Right lobe of liver (tissue), 6 donors: Measurements from ENCODE around the gene ASAP2. TPM values are rescaled to one million over a fixed set of nuclear protein-coding genes. Genes with fewer than 3 reads are reported as not detected.

Experiments used
- ATAC-seq, 4 donors: fragments of 200-7000 bp; cut with Tn5 transposase; one replicate each; pipeline ENCODE4 v1.9.1; 2020; ENCODE audit warnings: mild to moderate bottlenecking in 4 of 4, moderate library complexity in 4 of 4
- DNase-seq, 3 donors: peaks; one replicate each; pipeline ENCODE4 v3.0.0-alpha.2; 2020
- H3K27ac ChIP-seq, 3 donors: fragments of 200-600 bp; one replicate each; pipeline ENCODE4 v1.8.0; 2022
- H3K27me3 ChIP-seq, 2 donors: fragments of 200-600 bp; one replicate each; pipeline ENCODE4 v1.8.0; 2022
- H3K36me3 ChIP-seq, 4 donors: fragments of 200-600 bp; sonication (generic) in 1 of 4; one replicate each; pipeline versions ENCODE4 v1.5.1 to v1.8.0; 2017 to 2022; ENCODE audit warnings: control low read depth in 1 of 4
- H3K4me1 ChIP-seq, 4 donors: fragments of 200-600 bp; sonication (generic) in 1 of 4; one replicate each; pipeline versions ENCODE4 v1.5.1 to v1.8.0; 2017 to 2022; ENCODE audit warnings: control low read depth in 1 of 4
- H3K4me3 ChIP-seq, 3 donors: fragments of 200-600 bp; one replicate each; pipeline ENCODE4 v1.8.0; 2022
- H3K9me3 ChIP-seq, 4 donors: fragments of 200-600 bp; sonication (generic) in 1 of 4; one replicate each; pipeline versions ENCODE4 v1.5.1 to v1.8.0; 2017 to 2022; ENCODE audit warnings: control low read depth in 1 of 4
- POLR2A ChIP-seq: fragments of 450-650 bp; IDR thresholded peaks from one replicate; pipeline ENCODE4 v1.6.1; 2017; ENCODE audit warnings: antibody characterized with exemption, mild to moderate bottlenecking
- WGBS: methylation state at CpG from one replicate; pipeline ENCODE4 v1.1.6; 2018; ENCODE audit warnings: low coverage, low lambda C conversion rate; ENCODE audit not compliant: insufficient coverage; ENCODE audit errors: missing lambda C conversion rate; 5-methylcytosine and 5-hydroxymethylcytosine counted together
- intact Hi-C, 2 donors: fragments of 100-400 bp; cut with DNase I; formaldehyde crosslinking; loops; one replicate each; pipeline versions ENCODE4 v1.11.2 to v1.14.1; 2022
- total RNA-seq, 6 experiments: library from RNA; depleted of rRNA in 2 of 6; stranded (reverse); fragments of >200 nt in 2 of 6; fragmentation: NEBNext Ultra II Directional in 3 of 6; extraction: Animal tissue kit (Norgen Biotek cat#: 25700) in 3 of 6; gene quantifications; one replicate each; pipeline versions ENCODE4 v1.1.0 to v1.2.4, GENCODE V29; 2016 to 2023
- TF ChIP-seq, protein P1 (sequence below), 4 donors: fragments of 200-600 bp in 3 of 4; fragments of 450-650 bp in 1 of 4; IDR thresholded peaks; one replicate each; pipeline versions ENCODE4 v1.5.1 to v1.8.0; 2016 to 2022; ENCODE audit warnings: antibody characterized with exemption in 4 of 4, mild to moderate bottlenecking in 2 of 4
- donor health status: DM: no; HTN: yes; CAD: no.
- donor health status: DM: no; HTN: no; CAD: no.
- donor health status: DM: no; HTN: no; CAD: no.
- donor health status: DM: no; HTN: yes; CAD: no.
- donor health status: DM: no; HTN: yes; CAD: no.

ASAP2 gene
- total RNA-seq, 6 experiments from 2014 or later, result 2.4 to 5.2 (median 3.9) TPM

DNA sequence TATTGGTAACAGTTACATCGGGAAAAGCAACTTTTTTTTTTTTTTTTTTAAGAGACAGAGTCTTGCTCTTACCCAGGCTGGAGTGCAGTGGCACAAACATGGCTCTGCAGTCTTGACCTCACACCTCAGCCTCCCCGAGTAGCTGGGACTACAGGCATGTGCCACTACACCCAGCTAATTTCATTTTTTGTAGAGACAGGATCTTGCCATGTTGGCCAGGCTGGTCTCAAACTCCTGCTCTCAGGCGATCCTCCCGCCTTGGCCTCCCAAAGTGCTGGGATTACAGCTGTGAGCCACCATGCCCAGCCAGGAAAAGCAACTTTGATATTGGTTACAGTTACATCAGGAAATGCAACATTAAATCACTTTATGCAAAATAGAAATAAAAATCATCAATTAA lies 212.1 kb downstream of the ASAP2 start:
- Histone ChIP-seq H3K4me3 (no peak overlapping the region), H3K27ac (no peak overlapping the region), H3K4me1 (peaks cover 0 to 5% (median 0%) of the 10 kb centered on the region in 4 donors), H3K36me3 (no peaks in the 10 kb centered on the region), H3K9me3 (no peaks in the 10 kb centered on the region), H3K27me3 (no peaks in the 10 kb centered on the region)
- WGBS, result 83% methylated on average over 3 of the region's 4 CpGs
- intact Hi-C loops, result no loop called here
- ATAC-seq (no peak), DNase-seq (no peak)
- TF ChIP-seq, protein P1, sequence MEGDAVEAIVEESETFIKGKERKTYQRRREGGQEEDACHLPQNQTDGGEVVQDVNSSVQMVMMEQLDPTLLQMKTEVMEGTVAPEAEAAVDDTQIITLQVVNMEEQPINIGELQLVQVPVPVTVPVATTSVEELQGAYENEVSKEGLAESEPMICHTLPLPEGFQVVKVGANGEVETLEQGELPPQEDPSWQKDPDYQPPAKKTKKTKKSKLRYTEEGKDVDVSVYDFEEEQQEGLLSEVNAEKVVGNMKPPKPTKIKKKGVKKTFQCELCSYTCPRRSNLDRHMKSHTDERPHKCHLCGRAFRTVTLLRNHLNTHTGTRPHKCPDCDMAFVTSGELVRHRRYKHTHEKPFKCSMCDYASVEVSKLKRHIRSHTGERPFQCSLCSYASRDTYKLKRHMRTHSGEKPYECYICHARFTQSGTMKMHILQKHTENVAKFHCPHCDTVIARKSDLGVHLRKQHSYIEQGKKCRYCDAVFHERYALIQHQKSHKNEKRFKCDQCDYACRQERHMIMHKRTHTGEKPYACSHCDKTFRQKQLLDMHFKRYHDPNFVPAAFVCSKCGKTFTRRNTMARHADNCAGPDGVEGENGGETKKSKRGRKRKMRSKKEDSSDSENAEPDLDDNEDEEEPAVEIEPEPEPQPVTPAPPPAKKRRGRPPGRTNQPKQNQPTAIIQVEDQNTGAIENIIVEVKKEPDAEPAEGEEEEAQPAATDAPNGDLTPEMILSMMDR (IDR thresholded peaks at IDR 0.05), result no peak
- TF ChIP-seq POLR2A, result no peak

DNA sequence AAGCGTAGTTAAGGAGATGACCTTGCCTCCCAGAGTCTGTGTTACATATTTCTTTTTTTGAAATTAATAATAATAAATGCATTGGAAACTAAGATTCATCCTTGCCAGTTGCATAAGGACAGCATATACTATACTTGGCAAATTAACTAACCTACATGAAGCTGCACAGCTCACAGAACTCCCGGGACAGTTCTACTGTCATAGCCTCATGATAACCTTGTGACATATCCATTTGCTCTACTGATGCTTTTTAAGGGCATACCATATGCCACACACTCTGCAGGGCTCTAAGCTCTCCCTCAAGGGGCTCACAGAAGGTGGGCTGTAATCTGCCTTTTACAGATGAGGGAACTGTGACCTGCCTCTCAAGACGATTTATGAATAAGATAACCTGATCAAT lies 212.9 kb downstream of the ASAP2 start:
- DNase-seq (no peak), ATAC-seq (no peak)
- no peak for TF ChIP-seq POLR2A
- TF ChIP-seq, protein P1 (IDR thresholded peaks at IDR 0.05), result no peak
- Histone ChIP-seq H3K4me1 (peaks cover 0 to 7% (median 2%) of the 10 kb centered on the region in 4 donors), H3K36me3 (no peaks in the 10 kb centered on the region), H3K27ac (no peak overlapping the region), H3K27me3 (no peaks in the 10 kb centered on the region), H3K9me3 (no peaks in the 10 kb centered on the region), H3K4me3 (no peak overlapping the region)
- 90% methylated on average over 3 of the region's 3 CpGs for WGBS
- intact Hi-C loops, result no loop called here

DNA sequence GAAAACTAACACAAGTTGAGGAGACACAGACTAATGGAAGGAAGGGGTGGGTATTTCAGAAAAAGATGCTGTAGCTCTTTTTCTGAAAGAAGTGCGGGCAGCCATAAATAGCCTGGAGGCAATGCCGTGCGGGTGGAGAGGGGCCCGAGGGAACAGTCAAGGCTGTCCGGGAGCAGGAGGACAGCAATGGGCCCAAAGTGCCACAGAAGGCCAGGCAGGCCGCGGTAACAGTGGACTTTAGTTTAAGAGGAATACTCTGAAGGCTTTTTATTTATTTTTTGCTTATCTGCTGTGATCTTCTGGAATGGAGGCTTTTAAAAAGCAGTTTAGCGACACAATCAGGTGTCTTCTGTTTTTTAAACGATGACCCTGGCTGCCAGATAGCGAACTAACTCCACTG lies 213.9 kb downstream of the ASAP2 start:
- Histone ChIP-seq H3K9me3 (no peaks in the 10 kb centered on the region), H3K27me3 (no peaks in the 10 kb centered on the region), H3K36me3 (no peaks in the 10 kb centered on the region), H3K4me3 (no peak overlapping the region), H3K27ac (no peak overlapping the region), H3K4me1 (peaks cover 0 to 9% (median 2%) of the 10 kb centered on the region in 4 donors)
- intact Hi-C loops, result no loop called here
- DNase-seq, result no peak
- no peak for ATAC-seq
- no peak for TF ChIP-seq POLR2A
- TF ChIP-seq, protein P1 (IDR thresholded peaks at IDR 0.05), result no peak
- 82% methylated on average over 9 of the region's 10 CpGs for WGBS

DNA sequence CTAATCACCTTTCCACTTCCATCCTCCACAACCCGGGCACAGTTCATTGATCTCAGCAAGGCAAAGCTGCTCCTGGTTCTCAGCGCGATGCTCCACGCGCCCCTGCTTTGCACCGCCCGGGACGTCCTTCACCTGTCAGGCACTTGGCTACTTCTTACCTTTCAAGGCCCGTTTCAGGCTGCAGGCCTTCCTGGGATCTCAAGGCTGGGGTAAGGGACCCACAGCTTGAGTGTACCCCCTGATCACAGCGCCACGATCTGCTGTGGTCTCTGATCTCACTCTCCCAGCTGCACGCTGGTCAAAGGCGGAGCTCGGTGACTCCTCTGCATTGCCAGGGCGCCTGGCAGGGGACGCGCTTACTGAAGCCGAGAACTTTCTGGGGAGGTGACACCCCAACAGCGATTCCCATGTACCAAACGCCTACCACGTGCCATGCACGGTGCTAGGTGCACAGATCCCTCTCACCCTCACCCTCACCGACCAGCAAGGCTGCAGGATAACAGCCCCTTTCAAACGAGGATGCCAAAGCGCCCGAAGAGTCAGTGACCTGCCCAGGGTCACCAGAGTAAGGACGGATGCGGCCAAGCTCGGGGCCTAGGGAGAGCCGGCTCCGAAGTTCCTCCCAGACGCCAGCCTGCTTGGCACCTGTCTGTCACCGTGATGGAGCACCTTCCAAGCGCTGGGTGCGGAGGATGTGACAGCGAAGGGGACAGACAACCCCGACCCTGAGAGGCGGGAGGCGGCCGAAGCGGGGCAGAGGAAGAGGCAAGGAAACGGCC lies 215.9 kb downstream of the ASAP2 start:
- intact Hi-C loops, result no loop called here
- Histone ChIP-seq H3K9me3 (no peaks in the 10 kb centered on the region), H3K27me3 (no peaks in the 10 kb centered on the region), H3K4me1 (peaks cover 0 to 9% (median 2%) of the 10 kb centered on the region in 4 donors), H3K27ac (peak overlapping the region; percentile 69 to 84 (median 73)), H3K4me3 (peak overlapping the region; percentile 91 to 97 (median 92)), H3K36me3 (no peaks in the 10 kb centered on the region)
- WGBS, result 8% methylated on average over 26 of the region's 42 CpGs
- DNase-seq (peak; percentile 55 to 73 (median 59)), ATAC-seq (peak; percentile 38 to 49 (median 40))
- no peak for TF ChIP-seq POLR2A
- TF ChIP-seq, protein P1 (IDR thresholded peaks at IDR 0.05), result no peak
